Effector memory CD4-positive, alpha-beta T cell (primary cell): ENCODE measurements around the gene CHRDL2.

ENCODE experiments used
- DNase-seq, 3 donors: peaks; one replicate each; pipeline ENCODE4 v3.0.0-alpha.2; 2020
- H3K27ac ChIP-seq: 2 replicates; pipeline ENCODE4 v1.7.0; 2013; ENCODE audit warnings: mild to moderate bottlenecking, low read length, moderate library complexity; ENCODE audit not compliant: insufficient read depth, poor library complexity, severe bottlenecking
- H3K27me3 ChIP-seq: replicated peaks from 2 replicates; pipeline ENCODE4 v1.7.0; 2013; ENCODE audit warnings: mild to moderate bottlenecking, low read length; ENCODE audit not compliant: insufficient read depth, control insufficient read depth, poor library complexity, severe bottlenecking
- H3K36me3 ChIP-seq: 2 replicates; pipeline ENCODE4 v1.7.0; 2013; ENCODE audit warnings: mild to moderate bottlenecking, low read length, moderate library complexity; ENCODE audit not compliant: control insufficient read depth, insufficient read depth
- H3K4me1 ChIP-seq: 2 replicates; pipeline ENCODE4 v1.7.0; 2013; ENCODE audit warnings: low read length, mild to moderate bottlenecking; ENCODE audit not compliant: control insufficient read depth, insufficient read depth, poor library complexity, severe bottlenecking
- H3K4me3 ChIP-seq: 2 replicates; pipeline ENCODE4 v1.7.0; 2013; ENCODE audit warnings: low read length, low read depth, mild to moderate bottlenecking; ENCODE audit not compliant: insufficient read depth, poor library complexity, severe bottlenecking
- H3K9me3 ChIP-seq: 2 replicates; pipeline ENCODE4 v1.7.0; 2013; ENCODE audit warnings: mild to moderate bottlenecking, low read length, moderate library complexity; ENCODE audit not compliant: control insufficient read depth

CHRDL2 gene

GRCh38 chr11:74717221-74717969, 13.8 kb downstream of the CHRDL2 start:
- H3K36me3 ChIP-seq, result no peaks in the 10 kb centered on the region
- no peak overlapping the region for H3K27ac ChIP-seq
- no peaks in the 10 kb centered on the region for H3K9me3 ChIP-seq
- H3K4me3 ChIP-seq, result no peak overlapping the region
- DNase-seq, result no peak
- H3K27me3 ChIP-seq, result no peaks in the 10 kb centered on the region
- no peaks in the 10 kb centered on the region for H3K4me1 ChIP-seq

GRCh38 chr11:74714904-74715303, 16.3 kb downstream of the CHRDL2 start:
- Histone ChIP-seq H3K4me3 (no peak overlapping the region), H3K4me1 (no peaks in the 10 kb centered on the region), H3K9me3 (no peaks in the 10 kb centered on the region), H3K27me3 (no peaks in the 10 kb centered on the region), H3K27ac (no peak overlapping the region), H3K36me3 (no peaks in the 10 kb centered on the region)
- no peak for DNase-seq

GRCh38 chr11:74713686-74714085, 17.5 kb downstream of the CHRDL2 start:
- Histone ChIP-seq H3K36me3 (no peaks in the 10 kb centered on the region), H3K27me3 (no peaks in the 10 kb centered on the region), H3K9me3 (no peaks in the 10 kb centered on the region), H3K4me1 (no peaks in the 10 kb centered on the region), H3K27ac (no peak overlapping the region), H3K4me3 (no peak overlapping the region)
- DNase-seq, result no peak

- H3K36me3 ChIP-seq, result no peaks in the 10 kb centered on the region
- no peaks in the 10 kb centered on the region for H3K9me3 ChIP-seq
- no peak for DNase-seq
- H3K4me1 ChIP-seq, result no peaks in the 10 kb centered on the region
- no peaks in the 10 kb centered on the region for H3K27me3 ChIP-seq
- no peak overlapping the region for H3K27ac ChIP-seq
- H3K4me3 ChIP-seq, result no peak overlapping the region
Measured at GRCh38 chr11:74710281-74710938, 20.8 kb downstream of the CHRDL2 start.

- no peaks in the 10 kb centered on the region for H3K9me3 ChIP-seq
- H3K4me1 ChIP-seq, result no peaks in the 10 kb centered on the region
- H3K27me3 ChIP-seq, result no peaks in the 10 kb centered on the region
- DNase-seq, result no peak
- H3K4me3 ChIP-seq, result no peak overlapping the region
- no peak overlapping the region for H3K27ac ChIP-seq
- no peaks in the 10 kb centered on the region for H3K36me3 ChIP-seq
Measured at GRCh38 chr11:74709175-74709574, 22.1 kb downstream of the CHRDL2 start.

GRCh38 chr11:74707602-74708510, 23.4 kb downstream of the CHRDL2 start:
- Histone ChIP-seq H3K9me3 (no peaks in the 10 kb centered on the region), H3K27me3 (no peaks in the 10 kb centered on the region), H3K4me1 (no peaks in the 10 kb centered on the region), H3K36me3 (no peaks in the 10 kb centered on the region), H3K4me3 (no peak overlapping the region), H3K27ac (no peak overlapping the region)
- no peak for DNase-seq

- Histone ChIP-seq H3K4me1 (no peaks in the 10 kb centered on the region), H3K27ac (no peak overlapping the region), H3K27me3 (no peaks in the 10 kb centered on the region), H3K36me3 (no peaks in the 10 kb centered on the region), H3K4me3 (no peak overlapping the region), H3K9me3 (no peaks in the 10 kb centered on the region)
- no peak for DNase-seq
Measured at GRCh38 chr11:74707182-74707581, 24.0 kb downstream of the CHRDL2 start.

GRCh38 chr11:74703211-74703610, 28.0 kb downstream of the CHRDL2 start:
- no peaks in the 10 kb centered on the region for H3K9me3 ChIP-seq
- no peak overlapping the region for H3K27ac ChIP-seq
- no peak for DNase-seq
- H3K4me1 ChIP-seq, result no peaks in the 10 kb centered on the region
- no peak overlapping the region for H3K4me3 ChIP-seq
- no peaks in the 10 kb centered on the region for H3K27me3 ChIP-seq
- H3K36me3 ChIP-seq, result no peaks in the 10 kb centered on the region

GRCh38 chr11:74702383-74703007, 28.7 kb downstream of the CHRDL2 start:
- Histone ChIP-seq H3K36me3 (no peaks in the 10 kb centered on the region), H3K27ac (no peak overlapping the region), H3K4me1 (no peaks in the 10 kb centered on the region), H3K9me3 (no peaks in the 10 kb centered on the region), H3K27me3 (no peaks in the 10 kb centered on the region), H3K4me3 (no peak overlapping the region)
- peak; percentile 18 to 24 (median 23) for DNase-seq
